GM18909 (cell line): Measurements from ENCODE around the gene OR51B2.
"Not testable (repeated sequence)": the region's sequence is repeated elsewhere in the genome, so short reads cannot be mapped to it uniquely, and the experiment has no call there.

ENCODE experiments used
- ATAC-seq: cut with Tn5 transposase; IDR thresholded peaks from one replicate; pipeline ENCODE4 v1.9.1; 2021; ENCODE audit warnings: mild to moderate bottlenecking; ENCODE audit not compliant: unreplicated experiment, poor library complexity

Gene OR51B2

GRCh38 chr11:5324197-5324596 lies at the start of gene OR51B2:
Gene OR51B2 (minus strand): TSS chr11:5324297. CDS start chr11:5324297, 0 bp downstream.
- no peak for ATAC-seq

DNA sequence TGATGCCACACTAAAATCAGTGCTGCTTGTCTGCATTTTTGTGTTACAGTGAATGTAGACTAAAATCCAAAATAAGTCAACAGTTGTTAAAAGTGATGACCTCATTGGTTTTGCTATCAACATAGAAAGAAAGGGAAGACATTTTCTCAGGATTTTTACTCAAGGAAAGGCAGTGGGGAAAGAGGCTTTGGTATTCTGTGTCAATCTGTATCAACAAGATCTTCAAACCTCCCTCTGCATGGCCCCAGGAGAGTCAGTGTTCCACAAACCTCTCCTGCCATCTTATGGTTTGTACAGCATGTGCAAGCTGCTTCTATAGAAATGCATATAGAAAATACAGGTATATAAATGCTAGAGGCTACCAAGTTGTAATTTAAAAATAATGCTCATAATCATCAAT lies 45.7 kb upstream of the OR51B2 start:
- peak; percentile 76 for ATAC-seq

- ATAC-seq, result peak; percentile 61
Observed at GRCh38 chr11:5368502-5369043, 44.5 kb upstream of the OR51B2 start.

GRCh38 chr11:5367448-5368074 lies 43.5 kb upstream of the OR51B2 start:
- no peak for ATAC-seq

DNA sequence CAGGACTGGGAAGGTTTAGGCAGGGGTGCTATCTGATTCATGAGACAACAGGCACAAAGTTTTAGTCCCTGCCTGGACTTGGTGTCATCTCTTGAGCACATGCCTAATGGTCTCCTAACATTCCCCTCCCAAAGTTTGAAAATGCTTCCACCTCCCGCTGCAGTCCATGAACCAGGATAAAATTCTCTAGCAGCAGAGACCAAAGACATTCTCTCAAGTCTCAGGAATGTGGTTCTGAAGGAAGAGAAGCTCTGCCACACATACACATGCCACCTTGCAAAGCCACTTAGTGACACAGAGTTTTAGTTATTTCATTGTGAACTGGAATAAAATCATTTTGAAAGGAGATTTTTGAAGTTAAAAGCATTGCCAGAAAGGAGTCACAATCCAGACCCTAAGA lies 42.8 kb upstream of the OR51B2 start:
- ATAC-seq, result no peak

DNA sequence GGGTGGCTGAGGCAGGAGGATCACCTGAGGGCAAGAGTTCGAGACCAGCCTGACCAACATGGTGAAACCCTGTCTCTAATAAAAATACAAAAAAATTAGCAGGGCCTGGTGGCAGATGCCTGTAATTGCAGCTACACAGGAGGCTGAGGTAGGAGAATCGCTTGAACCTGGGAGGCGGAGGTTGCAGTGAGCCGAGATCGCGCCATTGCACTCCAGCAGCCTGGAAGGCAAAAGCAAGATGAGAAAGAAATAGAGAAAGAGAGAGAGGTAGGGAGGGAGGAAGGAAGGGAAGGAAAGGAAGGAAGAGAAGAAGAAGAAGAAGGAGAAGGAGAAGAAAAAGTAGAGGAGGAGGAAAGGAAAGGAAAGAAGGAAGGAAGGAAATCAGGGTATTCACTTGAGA lies 42.3 kb upstream of the OR51B2 start:
- not testable (repeated sequence) for ATAC-seq

- ATAC-seq, result no peak
Observed at GRCh38 chr11:5364214-5364613, 40.1 kb upstream of the OR51B2 start.

GRCh38 chr11:5363679-5364078 lies 39.6 kb upstream of the OR51B2 start:
- no peak for ATAC-seq

- ATAC-seq, result no peak
Observed at GRCh38 chr11:5362017-5362625, 38.0 kb upstream of the OR51B2 start.

DNA sequence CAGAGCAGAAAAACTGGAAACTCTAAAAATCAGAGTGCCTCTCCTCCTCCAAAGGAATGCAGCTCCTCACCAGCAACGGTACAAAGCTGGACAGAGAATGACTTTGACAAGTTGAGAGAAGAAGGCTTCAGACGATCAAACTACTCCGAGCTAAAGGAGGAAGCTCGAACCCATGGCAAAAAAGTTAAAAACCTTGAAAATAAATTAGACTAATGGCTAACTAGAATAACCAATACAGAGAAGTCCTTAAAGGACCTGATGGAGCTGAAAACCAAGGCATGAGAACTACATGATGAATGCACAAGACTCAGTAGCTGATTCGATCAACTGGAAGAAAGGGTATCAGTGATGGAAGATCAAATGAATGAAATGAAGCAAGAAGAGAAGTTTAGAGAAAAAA lies 31.9 kb upstream of the OR51B2 start:
- ATAC-seq, result not testable (repeated sequence)

- ATAC-seq, result no peak
Observed at GRCh38 chr11:5351208-5351607, 27.1 kb upstream of the OR51B2 start, which contains the start of gene OR51B6. Gene OR51B6 (plus strand): TSS chr11:5351508. CDS start chr11:5351508, 0 bp downstream.

- ATAC-seq, result no peak
Observed at GRCh38 chr11:5349550-5349949, 25.5 kb upstream of the OR51B2 start.

DNA sequence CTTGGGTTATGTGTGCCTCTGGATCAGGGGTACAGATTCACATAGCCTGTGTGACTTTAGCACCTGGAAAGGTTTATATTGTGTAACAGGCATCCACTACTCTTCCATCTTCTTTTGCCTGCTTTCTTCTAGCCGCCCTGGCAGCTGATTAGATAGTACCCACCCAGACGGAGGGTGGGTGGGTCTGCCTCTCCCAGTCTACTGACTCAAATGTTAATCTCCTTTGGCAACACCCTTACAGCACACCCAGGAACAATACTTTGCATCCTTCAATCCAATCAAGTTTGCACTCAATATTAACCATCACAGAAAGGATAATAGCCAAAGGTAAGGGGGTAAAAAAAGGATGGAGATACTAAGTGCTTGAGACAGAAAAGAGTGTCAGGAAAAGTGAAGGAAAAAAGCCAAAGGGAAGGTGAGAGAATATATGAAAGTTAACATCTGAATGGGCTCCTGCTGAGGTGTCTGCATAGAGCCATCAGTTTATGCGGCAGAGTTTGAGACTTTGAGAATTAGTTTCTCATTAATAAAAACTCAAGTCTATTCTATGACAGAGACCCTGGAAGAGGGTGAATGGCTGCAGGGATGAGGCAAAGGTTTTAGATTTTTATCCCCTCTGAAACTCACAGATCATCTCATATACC lies 24.6 kb upstream of the OR51B2 start:
- ATAC-seq, result no peak

GRCh38 chr11:5345831-5346230 lies 21.7 kb upstream of the OR51B2 start:
- ATAC-seq, result no peak

DNA sequence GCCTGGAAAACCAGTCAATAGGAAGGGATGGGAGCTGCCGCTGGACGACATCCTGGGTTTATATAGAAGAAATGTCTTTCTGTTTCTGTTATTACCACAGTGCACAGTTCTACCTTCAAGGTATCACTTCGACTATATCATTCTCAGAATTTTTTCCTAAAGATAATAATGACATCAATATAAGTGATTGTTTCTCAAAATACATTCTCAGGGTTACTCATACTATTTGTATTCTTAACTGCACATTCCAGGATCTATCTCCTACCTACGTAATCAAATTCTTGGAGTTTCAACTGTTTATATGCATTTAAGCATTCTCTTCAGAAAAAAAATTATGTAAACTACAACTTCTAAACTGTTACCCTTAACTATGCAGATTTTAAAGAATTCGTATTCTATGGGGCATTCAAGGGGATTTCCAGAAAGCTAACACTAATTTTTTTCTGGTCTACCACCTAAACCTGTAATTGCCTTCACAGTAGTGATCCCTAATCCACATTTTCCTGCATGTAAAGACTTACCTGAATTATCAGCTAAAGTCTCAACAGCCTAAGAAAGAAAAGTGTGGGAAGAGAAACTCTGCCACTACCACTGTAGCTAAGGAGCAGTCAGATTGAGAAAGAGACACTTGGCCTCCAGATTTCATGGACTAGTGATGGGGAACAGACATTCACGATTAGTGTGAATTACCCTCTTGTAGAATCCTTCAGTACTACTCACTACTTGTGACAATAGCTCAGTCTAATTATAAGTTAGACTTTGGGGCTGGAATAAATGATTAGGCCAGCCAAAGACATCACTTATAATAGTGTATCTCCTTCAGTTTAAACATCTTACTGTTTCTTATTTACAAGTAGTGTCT lies 19.6 kb upstream of the OR51B2 start, which contains the start of gene OR51B5:
Gene OR51B5 (minus strand): TSS at position 51 of the 862 bp plus-strand sequence. CDS start 0 bp downstream, at position 51.
- ATAC-seq, result no peak

GRCh38 chr11:5339771-5340322 lies 15.8 kb upstream of the OR51B2 start:
- peak; percentile 86 for ATAC-seq

DNA sequence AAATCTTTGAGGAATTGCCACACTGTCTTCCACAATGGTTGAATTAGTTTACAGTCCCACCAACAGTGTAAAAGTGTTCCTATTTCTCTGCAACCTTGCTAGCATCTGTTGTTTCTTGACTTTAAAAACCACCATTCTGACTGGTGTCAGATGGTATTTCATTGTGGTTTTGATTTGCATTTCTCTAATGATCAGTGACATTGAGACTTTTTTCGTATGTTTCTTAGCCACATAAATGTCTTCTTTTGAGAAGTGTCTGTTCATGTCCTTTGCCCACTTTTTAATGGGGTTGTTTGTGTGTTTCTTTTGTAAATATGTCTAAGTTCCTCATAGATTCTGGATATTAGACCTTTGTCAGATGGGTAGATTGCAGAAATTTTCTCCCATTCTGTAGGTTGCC lies 13.2 kb upstream of the OR51B2 start:
- ATAC-seq, result not testable (repeated sequence)

DNA sequence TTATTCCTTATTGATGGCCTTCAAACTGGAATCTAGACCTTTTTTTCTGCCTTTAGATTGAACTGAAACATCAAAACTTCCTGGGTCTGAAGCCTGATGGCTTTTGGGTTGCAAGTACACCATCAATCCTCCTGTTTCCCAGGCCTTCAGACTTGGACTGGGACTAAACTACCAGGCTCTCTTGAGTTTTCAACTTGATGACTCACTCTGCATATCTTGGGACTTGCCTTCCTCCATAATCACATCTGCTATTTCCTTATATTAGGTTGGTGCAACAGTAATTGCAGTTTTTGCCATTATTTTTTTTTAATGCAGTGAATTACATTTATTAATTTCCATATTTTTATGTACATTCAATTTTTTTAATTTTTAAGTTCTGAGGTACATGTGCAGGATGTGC lies 12.2 kb upstream of the OR51B2 start:
- ATAC-seq, result no peak

DNA sequence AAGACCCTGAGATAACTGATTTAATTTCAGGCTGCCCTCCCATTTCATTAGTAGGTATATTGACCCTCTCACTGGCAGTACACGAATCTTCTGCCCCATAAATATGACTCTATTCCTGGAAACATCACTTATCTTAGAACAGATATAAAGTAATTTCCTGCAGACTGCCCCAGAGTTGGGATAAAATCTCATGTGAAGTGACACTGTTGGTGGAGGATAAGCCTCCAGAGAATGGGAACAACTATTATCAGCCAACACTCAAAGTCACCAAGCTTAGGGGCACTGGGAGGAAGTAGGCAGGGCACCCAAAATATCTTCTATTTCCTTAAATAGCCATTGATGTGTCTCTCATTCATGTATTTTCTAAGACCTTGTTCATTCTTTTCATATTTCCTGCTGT lies 11.1 kb upstream of the OR51B2 start:
- ATAC-seq, result no peak

DNA sequence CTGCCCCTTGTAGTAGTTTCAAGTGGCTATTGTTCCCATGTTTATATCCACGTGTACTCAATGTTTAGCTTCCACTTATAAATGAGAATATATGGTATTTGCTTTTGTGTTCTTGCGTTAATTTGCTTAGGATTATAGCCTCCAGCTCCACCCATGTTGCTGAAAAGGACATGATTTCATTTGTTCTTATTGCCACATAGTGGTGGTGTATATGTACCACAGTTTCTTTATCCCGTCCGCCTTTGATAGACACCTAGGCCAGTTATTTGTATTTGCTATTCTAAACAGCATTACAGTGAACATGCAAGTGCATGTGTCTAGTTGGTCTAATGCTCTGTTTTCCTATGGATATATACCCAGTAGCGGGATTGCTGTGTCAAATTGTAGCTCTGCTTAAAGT lies 6.8 kb downstream of the OR51B2 start:
- ATAC-seq, result no peak
